Fibroblast of lung (primary cell): ENCODE measurements around the gene UACA. TPM values are rescaled to one million over a fixed set of nuclear protein-coding genes. Genes with fewer than 3 reads are reported as not detected.

ENCODE experiments used
- DNase-seq, 2 donors: peaks; one replicate each; pipeline versions ENCODE4 v3.0.0 to v3.0.0-alpha.2; 2010; ENCODE audit warnings: low read depth in 2 of 2
- H2AFZ ChIP-seq: 2 replicates; pipeline ENCODE4 v1.5.1; 2012; ENCODE audit warnings: low read length, control low read depth, inconsistent platforms
- H3K27ac ChIP-seq: 2 replicates; pipeline ENCODE4 v1.5.1; 2011; ENCODE audit warnings: low read length, control low read depth; ENCODE audit not compliant: insufficient read depth
- H3K27me3 ChIP-seq: 2 replicates; pipeline ENCODE4 v1.5.1; 2011; ENCODE audit warnings: mild to moderate bottlenecking, low read length; ENCODE audit not compliant: control insufficient read depth, insufficient read depth
- H3K36me3 ChIP-seq: 2 replicates; pipeline ENCODE4 v1.5.1; 2011; ENCODE audit warnings: low read length; ENCODE audit not compliant: control insufficient read depth, insufficient read depth
- H3K4me1 ChIP-seq: 2 replicates; pipeline ENCODE4 v1.5.1; 2011; ENCODE audit warnings: low read length; ENCODE audit not compliant: control insufficient read depth, insufficient read depth; ENCODE audit errors: extremely low read depth
- H3K4me2 ChIP-seq: 2 replicates; pipeline ENCODE4 v1.5.1; 2011; ENCODE audit warnings: low read length, control low read depth; ENCODE audit not compliant: insufficient read depth; ENCODE audit errors: extremely low read depth
- H3K4me3 ChIP-seq, 4 experiments: fragments of 200-600 bp in 1 of 4; sonication (generic) in 1 of 4; replicated peaks in 1 of 4; 2 replicates each; pipeline ENCODE4 v1.5.1; 2011 to 2016; ENCODE audit warnings: low read length in 4 of 4, low read depth in 3 of 4, mild to moderate bottlenecking in 3 of 4, control low read depth in 2 of 4, inconsistent platforms in 1 of 4, mixed read lengths in 1 of 4; ENCODE audit not compliant: insufficient read depth in 1 of 4; ENCODE audit errors: control extremely low read depth in 1 of 4
- H3K79me2 ChIP-seq: 2 replicates; pipeline ENCODE4 v1.5.1; 2012; ENCODE audit warnings: mild to moderate bottlenecking, low read length, inconsistent platforms; ENCODE audit not compliant: control insufficient read depth, insufficient read depth
- H3K9ac ChIP-seq: 2 replicates; pipeline ENCODE4 v1.5.1; 2011; ENCODE audit warnings: mild to moderate bottlenecking, low read length, control low read depth; ENCODE audit not compliant: insufficient read depth
- H3K9me3 ChIP-seq: 2 replicates; pipeline ENCODE4 v1.5.1; 2012; ENCODE audit warnings: low read depth, low read length; ENCODE audit not compliant: control insufficient read depth, insufficient read depth
- H4K20me1 ChIP-seq: 2 replicates; pipeline ENCODE4 v1.5.1; 2011; ENCODE audit warnings: low read length; ENCODE audit not compliant: control insufficient read depth, insufficient read depth; ENCODE audit errors: extremely low read depth
- EZH2 ChIP-seq: IDR thresholded peaks from 2 replicates; pipeline ENCODE4 v1.5.1; 2012; ENCODE audit warnings: low read length, control low read depth, mild to moderate bottlenecking; ENCODE audit errors: missing control alignments
- polyA plus RNA-seq, 2 donors: library from polyadenylated mRNA; depleted of rRNA in 1 of 2; stranded (reverse) in 1 of 2; unstranded in 1 of 2; fragments of >200 nt; gene quantifications; 2 replicates each; pipeline ENCODE4 v1.2.1, GENCODE V29; 2011 to 2012; ENCODE audit warnings: missing spikeins in 1 of 2
- total RNA-seq: library from RNA; depleted of rRNA; stranded (reverse); fragments of >200 nt; gene quantifications from 2 replicates; pipeline ENCODE4 v1.2.1, GENCODE V29; 2014
- TF ChIP-seq, protein P1 (sequence below), 2 donors: IDR thresholded peaks in 1 of 2; conservative IDR thresholded peaks in 1 of 2; 1 replicate in 1 of 2; 2 replicates in 1 of 2; pipeline ENCODE4 v1.5.1; 2011 to 2012; ENCODE audit warnings: low read length in 2 of 2, control low read depth in 1 of 2, inconsistent platforms in 1 of 2, low read depth in 1 of 2, mild to moderate bottlenecking in 1 of 2

The UACA gene
- total and polyA plus RNA-seq, 2 donors (not counting 1 experiment from before 2014, with no cell fraction given), result 170 to 187 TPM

DNA sequence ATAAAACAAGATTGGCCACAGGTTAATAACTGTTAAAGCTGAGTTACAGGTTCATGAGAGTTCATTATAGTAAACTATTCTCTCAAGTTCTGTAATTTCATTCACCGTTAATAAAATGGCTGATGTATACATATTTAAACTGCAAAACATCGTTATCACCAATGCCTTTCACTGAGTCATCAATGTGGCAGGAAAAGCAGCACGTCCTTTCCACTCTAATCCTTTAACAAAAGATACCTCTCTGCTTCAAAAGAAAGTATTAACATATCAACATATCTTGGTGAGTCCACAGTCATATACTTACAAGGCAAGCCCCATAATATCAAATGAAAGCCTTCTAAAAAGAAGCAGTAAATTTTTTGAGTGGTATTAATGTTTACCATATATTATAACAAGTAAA, 54.5 kb downstream of the UACA start:
- Histone ChIP-seq H2AFZ (no peak overlapping the region), H3K9ac (no peak overlapping the region), H3K4me2 (no peak overlapping the region), H3K36me3 (no peaks in the 10 kb centered on the region), H4K20me1 (no peaks in the 10 kb centered on the region), H3K27ac (no peak overlapping the region), H3K9me3 (no peaks in the 10 kb centered on the region), H3K79me2 (peaks cover 96% of the 10 kb centered on the region), H3K4me1 (peaks cover 11% of the 10 kb centered on the region), H3K4me3 (no peak overlapping the region), H3K27me3 (no peaks in the 10 kb centered on the region)
- TF ChIP-seq, protein P1, sequence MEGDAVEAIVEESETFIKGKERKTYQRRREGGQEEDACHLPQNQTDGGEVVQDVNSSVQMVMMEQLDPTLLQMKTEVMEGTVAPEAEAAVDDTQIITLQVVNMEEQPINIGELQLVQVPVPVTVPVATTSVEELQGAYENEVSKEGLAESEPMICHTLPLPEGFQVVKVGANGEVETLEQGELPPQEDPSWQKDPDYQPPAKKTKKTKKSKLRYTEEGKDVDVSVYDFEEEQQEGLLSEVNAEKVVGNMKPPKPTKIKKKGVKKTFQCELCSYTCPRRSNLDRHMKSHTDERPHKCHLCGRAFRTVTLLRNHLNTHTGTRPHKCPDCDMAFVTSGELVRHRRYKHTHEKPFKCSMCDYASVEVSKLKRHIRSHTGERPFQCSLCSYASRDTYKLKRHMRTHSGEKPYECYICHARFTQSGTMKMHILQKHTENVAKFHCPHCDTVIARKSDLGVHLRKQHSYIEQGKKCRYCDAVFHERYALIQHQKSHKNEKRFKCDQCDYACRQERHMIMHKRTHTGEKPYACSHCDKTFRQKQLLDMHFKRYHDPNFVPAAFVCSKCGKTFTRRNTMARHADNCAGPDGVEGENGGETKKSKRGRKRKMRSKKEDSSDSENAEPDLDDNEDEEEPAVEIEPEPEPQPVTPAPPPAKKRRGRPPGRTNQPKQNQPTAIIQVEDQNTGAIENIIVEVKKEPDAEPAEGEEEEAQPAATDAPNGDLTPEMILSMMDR (conservative IDR thresholded peaks at IDR 0.05 in 1 of 2, IDR thresholded peaks at IDR 0.05 in 1 of 2; ENCODE audit: low read depth in 1 of 2, low read length in 2 of 2), result no peak
- no peak for TF ChIP-seq EZH2
- peak in 1 of 2 donors; percentile 46 for DNase-seq

DNA sequence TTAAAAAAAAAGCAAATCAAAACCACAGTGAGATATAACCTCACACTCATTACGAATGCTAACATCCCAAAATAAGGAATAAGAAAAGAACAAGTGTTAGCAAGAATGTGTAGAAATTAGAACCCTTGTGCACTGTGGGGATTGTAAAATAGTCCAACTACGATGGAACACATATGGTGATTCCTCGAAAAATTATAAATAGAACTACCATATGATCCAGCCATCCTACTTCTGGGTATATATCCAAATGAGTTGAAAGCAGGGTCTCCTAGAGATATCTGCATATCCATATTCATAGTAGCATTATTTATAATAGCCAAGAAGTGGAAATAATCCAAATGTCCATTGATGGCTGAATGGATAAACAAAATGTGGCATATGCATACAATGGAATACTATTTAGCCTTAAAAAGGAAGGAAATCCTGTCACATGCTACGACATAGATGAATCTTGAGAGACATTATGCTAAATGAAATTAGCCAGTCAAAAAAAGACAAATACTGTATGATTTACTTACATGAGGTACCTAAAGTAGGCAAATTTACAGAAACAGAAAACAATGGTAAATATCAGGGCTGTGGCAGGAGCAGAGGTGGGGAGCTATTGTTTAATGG, 55.6 kb downstream of the UACA start:
- no peak for DNase-seq
- no peaks in the 10 kb centered on the region for H3K36me3 ChIP-seq
- no peak overlapping the region for H3K27ac ChIP-seq
- H2AFZ ChIP-seq, result no peak overlapping the region
- no peaks in the 10 kb centered on the region for H3K9me3 ChIP-seq
- H3K27me3 ChIP-seq, result no peaks in the 10 kb centered on the region
- H4K20me1 ChIP-seq, result no peaks in the 10 kb centered on the region
- no peak overlapping the region for H3K9ac ChIP-seq
- no peak for TF ChIP-seq EZH2
- TF ChIP-seq, protein P1 (conservative IDR thresholded peaks at IDR 0.05 in 1 of 2, IDR thresholded peaks at IDR 0.05 in 1 of 2; ENCODE audit: low read depth in 1 of 2, low read length in 2 of 2), result no peak
- H3K79me2 ChIP-seq, result peaks cover 100% of the 10 kb centered on the region
- H3K4me1 ChIP-seq, result peaks cover 13% of the 10 kb centered on the region
- no peak overlapping the region for H3K4me3 ChIP-seq
- no peak overlapping the region for H3K4me2 ChIP-seq

DNA sequence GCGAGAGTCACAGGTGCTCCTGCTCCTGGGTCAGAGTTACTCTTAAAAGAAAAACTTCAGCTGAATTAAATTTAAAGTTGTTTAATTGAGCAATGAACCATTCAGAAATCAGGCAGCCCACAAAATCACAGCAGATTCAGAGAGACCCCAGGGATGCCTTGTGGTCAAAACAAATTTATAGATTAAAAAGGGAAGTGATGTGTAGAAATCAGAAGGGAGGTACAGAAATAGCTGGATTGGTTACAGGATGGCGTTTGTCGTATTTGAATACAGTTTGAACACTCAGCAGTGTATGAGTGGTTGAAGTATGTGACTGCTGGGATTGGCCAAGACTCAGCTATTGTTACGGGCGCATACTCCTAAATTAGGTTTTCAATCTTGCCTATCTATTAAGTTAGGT, 58.6 kb downstream of the UACA start:
- Histone ChIP-seq H3K9ac (no peak overlapping the region), H3K4me2 (no peak overlapping the region), H3K79me2 (peaks cover 99% of the 10 kb centered on the region), H4K20me1 (no peaks in the 10 kb centered on the region), H3K27me3 (no peaks in the 10 kb centered on the region), H2AFZ (no peak overlapping the region), H3K9me3 (no peaks in the 10 kb centered on the region), H3K27ac (no peak overlapping the region), H3K36me3 (no peaks in the 10 kb centered on the region), H3K4me3 (no peak overlapping the region), H3K4me1 (peaks cover 12% of the 10 kb centered on the region)
- TF ChIP-seq, protein P1 (conservative IDR thresholded peaks at IDR 0.05 in 1 of 2, IDR thresholded peaks at IDR 0.05 in 1 of 2; ENCODE audit: low read depth in 1 of 2, low read length in 2 of 2), result no peak
- TF ChIP-seq EZH2, result no peak
- no peak for DNase-seq
